Measurements from ENCODE around the gene NACC2.

- TF ChIP-seq, protein P1, sequence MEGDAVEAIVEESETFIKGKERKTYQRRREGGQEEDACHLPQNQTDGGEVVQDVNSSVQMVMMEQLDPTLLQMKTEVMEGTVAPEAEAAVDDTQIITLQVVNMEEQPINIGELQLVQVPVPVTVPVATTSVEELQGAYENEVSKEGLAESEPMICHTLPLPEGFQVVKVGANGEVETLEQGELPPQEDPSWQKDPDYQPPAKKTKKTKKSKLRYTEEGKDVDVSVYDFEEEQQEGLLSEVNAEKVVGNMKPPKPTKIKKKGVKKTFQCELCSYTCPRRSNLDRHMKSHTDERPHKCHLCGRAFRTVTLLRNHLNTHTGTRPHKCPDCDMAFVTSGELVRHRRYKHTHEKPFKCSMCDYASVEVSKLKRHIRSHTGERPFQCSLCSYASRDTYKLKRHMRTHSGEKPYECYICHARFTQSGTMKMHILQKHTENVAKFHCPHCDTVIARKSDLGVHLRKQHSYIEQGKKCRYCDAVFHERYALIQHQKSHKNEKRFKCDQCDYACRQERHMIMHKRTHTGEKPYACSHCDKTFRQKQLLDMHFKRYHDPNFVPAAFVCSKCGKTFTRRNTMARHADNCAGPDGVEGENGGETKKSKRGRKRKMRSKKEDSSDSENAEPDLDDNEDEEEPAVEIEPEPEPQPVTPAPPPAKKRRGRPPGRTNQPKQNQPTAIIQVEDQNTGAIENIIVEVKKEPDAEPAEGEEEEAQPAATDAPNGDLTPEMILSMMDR (IDR thresholded peaks at IDR 0.05; ENCODE audit: low read length), result no peak
- no peak for TF ChIP-seq EZH2phosphoT487 (IDR thresholded peaks at IDR 0.05; ENCODE audit: low read length)
Observed at GRCh38 chr9:136100700-136101614, 5.9 kb upstream of the NACC2 start.

Data from MM.1S (cell line).